Adrenal gland (tissue), 5 donors: Measurements from ENCODE around the gene BCL6.

Experiments
- POLR2A ChIP-seq, 2 donors: fragments of 450-650 bp; IDR thresholded peaks; one replicate each; pipeline ENCODE4 v1.6.1; 2017; ENCODE audit warnings: antibody characterized with exemption in 2 of 2, mild to moderate bottlenecking in 2 of 2, moderate library complexity in 1 of 2
- TF ChIP-seq, protein P1 (sequence below), 6 experiments: fragments of 450-650 bp in 4 of 6; fragments of 200-600 bp in 2 of 6; sonication (generic) in 1 of 6; IDR thresholded peaks; 1 replicate in 5 of 6; 2 replicates in 1 of 6; pipeline versions ENCODE4 v1.5.1 to v1.8.0; 2016 to 2021; ENCODE audit warnings: antibody characterized with exemption in 6 of 6, mild to moderate bottlenecking in 2 of 6, moderate library complexity in 1 of 6
- donor health status: DM: no; HTN: no; CAD: no.

DNA sequence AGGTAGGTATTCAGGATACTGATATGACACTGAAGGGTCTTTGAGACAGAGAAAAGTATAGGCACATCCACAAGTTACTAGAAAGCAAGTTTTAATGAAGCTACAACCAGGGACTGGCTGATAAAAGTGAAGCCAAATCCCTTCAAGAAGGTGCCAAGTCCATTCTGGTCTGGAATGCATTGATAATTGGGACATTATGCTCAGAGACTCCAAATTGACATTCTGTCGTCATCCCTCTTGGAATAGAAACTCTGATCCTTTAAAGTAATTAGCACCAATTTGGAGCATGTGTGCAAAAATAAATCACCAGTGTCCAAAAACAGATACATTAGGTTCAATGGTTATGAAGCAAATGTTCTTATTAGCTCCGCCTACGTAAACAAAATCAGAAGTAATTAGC is 47.3 kb upstream of the BCL6 start:
- TF ChIP-seq, protein P1, sequence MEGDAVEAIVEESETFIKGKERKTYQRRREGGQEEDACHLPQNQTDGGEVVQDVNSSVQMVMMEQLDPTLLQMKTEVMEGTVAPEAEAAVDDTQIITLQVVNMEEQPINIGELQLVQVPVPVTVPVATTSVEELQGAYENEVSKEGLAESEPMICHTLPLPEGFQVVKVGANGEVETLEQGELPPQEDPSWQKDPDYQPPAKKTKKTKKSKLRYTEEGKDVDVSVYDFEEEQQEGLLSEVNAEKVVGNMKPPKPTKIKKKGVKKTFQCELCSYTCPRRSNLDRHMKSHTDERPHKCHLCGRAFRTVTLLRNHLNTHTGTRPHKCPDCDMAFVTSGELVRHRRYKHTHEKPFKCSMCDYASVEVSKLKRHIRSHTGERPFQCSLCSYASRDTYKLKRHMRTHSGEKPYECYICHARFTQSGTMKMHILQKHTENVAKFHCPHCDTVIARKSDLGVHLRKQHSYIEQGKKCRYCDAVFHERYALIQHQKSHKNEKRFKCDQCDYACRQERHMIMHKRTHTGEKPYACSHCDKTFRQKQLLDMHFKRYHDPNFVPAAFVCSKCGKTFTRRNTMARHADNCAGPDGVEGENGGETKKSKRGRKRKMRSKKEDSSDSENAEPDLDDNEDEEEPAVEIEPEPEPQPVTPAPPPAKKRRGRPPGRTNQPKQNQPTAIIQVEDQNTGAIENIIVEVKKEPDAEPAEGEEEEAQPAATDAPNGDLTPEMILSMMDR (IDR thresholded peaks at IDR 0.05): no peak
- no peak for TF ChIP-seq POLR2A (IDR thresholded peaks at IDR 0.05)
